HG03175 (cell line): ENCODE measurements around the gene FAM53B.

ENCODE experiments used
- ATAC-seq: cut with Tn5 transposase; IDR thresholded peaks from one replicate; pipeline ENCODE4 v1.9.1; 2021; ENCODE audit warnings: mild to moderate bottlenecking, moderate library complexity; ENCODE audit not compliant: unreplicated experiment

FAM53B gene

GRCh38 chr10:124711145-124711544 lies 33.0 kb downstream of the FAM53B start:
- no peak for ATAC-seq

DNA sequence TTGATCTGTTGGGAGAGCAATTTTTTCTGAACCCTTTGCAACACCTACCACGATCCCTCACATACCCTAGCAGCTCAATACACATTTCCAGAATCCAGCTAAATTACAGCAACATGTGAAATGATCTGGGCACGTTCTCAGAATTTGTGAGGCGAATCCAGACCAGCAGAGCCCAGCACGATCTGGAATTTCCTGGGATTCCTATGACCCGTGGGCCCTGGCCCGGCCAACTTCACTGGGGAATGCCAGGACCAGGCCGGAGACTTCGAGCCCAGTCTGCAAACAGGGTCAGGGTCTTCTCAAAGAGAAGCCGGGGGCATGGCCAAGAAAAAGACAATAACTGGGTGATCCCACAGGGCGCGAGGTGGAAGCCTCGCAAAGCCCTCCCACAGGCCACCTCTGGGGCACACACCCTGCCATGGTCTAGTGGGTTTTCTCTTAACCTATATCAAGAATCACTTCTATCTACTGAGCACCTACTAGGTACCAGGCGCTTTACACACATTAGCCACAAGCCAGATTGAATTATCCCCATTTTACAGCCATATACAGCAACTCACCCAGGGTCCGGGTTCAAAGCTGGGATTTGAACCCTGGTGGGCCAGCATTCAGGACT lies 33.8 kb downstream of the FAM53B start:
- no peak for ATAC-seq

DNA sequence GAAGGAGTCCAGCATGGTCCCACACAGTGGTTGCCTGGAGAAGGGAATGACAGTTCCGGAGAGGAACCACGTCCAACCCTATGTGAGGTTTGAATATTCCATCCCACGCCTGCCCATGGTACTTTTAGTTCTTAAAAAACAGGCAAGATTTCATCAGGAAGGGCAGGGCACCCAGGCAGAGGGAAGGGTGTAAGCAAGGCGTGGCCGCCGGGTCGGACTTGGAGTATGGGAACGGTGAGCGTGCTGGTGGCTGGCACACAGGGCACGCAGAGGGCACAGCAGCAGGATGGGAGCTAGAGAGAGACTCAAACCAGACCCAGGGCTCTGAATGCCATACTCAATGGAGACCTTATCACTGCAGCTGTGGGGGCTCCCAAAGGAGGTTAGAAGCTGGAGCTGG lies 34.3 kb downstream of the FAM53B start:
- ATAC-seq = no peak

DNA sequence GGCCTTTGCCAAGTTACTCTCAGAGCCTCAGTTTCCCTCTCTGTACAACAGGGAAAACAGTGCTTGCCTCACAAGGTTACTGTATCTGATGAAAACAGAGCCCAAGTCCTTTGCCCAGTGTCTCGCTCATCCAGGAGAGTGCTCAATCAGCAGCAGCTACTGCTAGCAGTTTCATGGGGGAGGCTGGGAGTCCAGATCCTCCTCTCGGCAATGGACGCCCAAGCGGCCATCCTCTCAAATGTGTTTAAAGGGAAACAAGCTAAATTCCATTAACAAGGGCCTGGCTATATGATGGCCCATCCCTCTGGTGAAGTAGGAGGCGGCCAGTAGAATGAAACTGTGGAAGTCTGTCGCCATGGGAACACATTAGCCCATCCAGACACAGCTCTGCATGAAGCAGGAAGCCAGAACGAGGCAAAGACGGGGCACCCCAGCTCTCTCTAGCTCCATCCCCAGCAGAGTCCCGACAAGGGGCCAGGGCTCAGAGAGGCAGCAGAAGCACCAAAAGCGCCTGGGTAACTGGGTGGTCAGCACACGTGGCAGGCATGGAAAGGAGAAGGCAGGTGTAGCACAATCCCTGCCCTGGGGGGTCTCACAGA lies 35.2 kb downstream of the FAM53B start:
- ATAC-seq = no peak

- ATAC-seq = no peak
Observed at GRCh38 chr10:124708246-124708779, 35.9 kb downstream of the FAM53B start.

DNA sequence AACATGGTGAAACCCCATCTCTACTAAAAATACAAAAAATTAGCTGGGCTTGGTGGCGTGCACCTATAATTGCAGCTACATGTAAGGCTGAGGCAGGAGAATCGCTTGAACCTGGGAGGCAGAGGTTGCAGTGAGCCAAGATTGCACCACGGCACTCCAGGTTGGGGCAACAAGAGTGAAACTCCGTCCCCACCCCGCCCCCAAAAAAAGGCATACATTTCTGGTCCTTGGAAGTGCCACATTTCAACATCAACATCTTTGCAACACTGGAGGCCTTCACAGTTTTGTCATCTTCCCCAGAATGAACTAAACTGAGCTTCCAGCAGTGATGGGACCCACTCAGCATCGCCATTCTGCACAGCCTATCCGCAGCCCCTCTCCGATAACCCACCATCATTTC lies 36.6 kb downstream of the FAM53B start:
- ATAC-seq = no peak

- no peak for ATAC-seq
Observed at GRCh38 chr10:124707144-124707467, 37.1 kb downstream of the FAM53B start.

DNA sequence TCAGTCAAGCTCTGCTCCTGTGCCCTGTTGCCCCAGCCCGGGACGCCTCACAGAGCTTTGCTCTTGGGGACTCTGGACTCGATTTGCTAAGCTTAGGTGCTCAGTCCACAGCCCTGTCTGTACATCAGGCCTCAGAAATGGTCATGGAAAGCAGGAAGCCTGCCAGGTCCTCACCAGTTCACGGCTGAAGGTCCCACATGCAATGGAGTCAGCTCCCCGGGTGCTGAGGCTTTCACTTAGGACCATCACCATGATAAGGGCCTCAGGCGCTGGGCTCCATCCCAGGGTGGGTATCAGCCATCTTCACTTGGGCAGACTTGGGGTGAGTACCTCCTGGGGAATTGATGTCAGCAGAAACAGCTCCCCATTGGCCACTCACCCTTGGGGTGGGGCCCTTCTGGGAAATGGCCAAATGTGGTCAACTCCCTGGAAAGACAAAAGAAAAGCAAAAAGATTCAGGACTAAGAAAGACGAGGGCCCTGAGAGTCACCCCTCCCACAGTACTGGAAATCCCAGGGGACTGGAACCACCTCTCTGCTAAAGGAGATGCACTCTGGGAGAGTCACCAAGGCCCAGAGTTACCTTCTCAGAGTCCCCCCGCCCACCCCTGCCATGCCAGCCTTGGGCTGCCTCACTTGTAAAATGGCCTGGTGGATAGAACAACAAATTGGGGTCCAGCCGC lies 37.6 kb downstream of the FAM53B start:
- ATAC-seq = no peak

GRCh38 chr10:124705817-124706461 lies 38.2 kb downstream of the FAM53B start:
- ATAC-seq = no peak

DNA sequence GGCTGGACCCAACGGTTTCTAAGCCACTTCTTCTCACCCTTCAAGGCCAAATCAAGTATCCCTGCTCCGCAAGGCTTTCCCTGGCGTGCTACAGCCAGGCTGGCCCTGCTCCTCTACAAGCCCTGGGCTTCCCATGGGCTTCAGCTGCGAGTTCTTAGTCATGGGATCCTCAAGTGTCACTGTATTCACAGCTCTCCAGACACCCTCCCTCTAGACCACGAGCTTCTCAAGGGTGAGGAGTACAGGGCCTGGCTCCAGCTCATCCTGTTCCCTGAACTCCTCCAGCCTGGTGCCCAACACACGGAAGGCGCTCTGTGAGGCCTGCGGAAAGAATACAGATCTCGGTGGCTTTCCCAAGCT lies 38.8 kb downstream of the FAM53B start:
- ATAC-seq = no peak

DNA sequence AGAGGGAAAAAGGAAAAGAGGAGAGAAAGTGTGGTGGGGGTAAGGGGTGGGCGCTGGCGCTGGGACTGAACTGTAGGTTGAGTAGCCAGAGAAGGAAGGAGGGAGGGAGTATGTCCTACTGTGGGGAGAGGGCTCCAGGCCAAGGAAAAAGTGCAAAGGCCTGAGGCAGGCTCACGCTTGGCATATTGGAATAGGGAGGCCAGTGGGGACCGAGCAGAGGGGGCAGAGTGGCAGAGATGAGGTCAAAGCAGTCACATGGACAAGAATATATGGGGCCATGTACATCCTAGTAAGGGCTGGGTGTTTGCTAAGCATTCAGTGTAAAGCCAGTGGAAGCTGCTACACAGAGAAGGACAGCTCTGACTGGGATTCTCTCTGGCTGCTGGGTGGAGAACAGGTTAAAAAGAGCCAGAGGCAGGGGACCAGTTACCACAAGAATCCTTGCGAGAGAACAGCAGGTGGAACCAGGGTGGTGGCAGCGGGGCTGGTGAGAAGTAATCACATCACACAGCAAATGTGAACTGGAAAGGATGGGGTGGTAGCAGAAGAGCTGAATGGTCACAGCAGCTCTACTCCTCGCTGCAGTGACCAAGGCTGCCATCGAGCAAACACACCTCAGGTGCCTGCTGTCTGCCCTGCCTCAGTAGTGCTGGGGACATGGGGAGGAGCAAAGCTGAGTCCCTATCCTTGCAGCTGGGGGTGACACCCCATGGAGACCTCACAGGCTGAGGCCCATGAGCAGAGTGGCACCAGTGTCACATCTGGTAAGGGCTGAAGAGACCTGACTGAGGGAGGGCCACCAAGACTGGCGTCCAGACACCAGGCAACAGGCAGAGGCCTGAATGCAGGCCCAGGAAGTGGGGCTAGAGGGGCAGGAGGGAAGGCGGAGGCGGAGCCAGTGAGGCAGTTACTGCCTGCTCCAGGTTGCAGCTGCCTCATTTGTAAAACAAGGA lies 39.5 kb downstream of the FAM53B start:
- no peak for ATAC-seq

DNA sequence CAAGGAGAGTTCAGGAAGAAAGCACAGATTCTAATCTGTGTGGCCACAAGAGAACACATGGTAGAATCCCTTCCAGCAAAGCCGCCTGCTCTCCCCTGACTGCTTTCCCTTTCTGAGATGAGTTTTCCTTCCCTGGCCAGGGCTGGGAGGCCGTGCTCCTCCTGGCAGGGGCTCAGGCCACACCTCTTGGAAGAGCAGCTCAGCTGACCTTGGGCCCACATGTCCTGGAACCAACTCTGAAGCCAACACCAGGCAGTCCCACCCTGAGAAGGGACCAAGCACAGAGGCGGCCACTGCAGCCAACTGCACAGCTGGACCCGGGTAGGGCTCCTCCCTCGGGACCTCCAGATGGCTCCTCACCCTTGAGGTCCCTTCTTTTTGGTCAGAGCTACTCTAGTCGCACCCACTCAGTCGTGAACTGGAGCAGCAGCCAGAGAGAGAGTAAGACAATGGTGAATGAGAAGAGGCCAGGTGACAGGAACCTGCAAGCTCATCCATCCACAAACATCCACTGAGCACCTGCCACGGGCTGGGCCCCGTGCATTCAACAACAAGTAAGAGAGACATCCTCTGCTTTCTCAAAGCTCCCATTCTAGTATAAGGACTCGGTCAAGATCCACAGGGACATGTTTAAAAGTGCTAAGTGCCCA lies 40.3 kb downstream of the FAM53B start:
- no peak for ATAC-seq

DNA sequence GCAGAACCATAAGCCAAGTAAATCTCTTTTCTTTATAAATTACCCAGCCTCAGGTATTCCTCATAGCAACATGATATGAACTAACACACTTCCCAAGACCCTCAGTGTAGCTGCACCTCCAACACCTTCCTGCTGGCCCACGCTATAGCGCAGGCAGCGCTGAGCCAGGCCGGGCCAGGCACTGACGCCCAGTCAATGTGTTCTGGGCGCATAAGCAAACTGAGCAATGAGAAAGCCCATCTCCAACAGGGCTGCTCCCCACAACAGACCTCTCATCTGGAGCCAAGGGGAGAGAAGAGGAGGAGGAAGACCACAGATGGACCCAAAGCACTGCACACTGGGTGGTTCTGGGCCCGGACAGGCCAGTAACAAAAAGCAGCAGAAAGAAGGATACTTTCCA lies 40.8 kb downstream of the FAM53B start:
- ATAC-seq = no peak

GRCh38 chr10:124701881-124702656 lies 42.1 kb downstream of the FAM53B start:
- no peak for ATAC-seq

GRCh38 chr10:124701435-124701834 lies 42.7 kb downstream of the FAM53B start:
- no peak for ATAC-seq

DNA sequence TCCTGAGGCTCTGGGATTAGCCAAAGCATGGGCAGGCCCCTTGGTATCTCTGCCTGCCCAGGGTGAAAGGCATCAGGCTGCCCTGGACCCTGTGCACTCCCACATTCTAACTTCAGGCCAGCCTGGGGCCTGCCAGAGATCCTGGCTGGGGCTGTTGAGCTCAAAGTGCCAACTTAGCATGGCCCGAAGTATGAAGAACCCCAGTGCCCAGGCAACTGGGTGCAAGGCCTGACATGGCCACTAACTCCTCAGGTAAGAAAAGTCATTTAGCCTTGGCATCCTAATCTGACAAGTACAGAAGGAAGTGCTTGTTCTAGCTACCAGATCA lies 43.2 kb downstream of the FAM53B start:
- ATAC-seq = no peak

- ATAC-seq = no peak
Observed at GRCh38 chr10:124700293-124701037, 43.7 kb downstream of the FAM53B start.

DNA sequence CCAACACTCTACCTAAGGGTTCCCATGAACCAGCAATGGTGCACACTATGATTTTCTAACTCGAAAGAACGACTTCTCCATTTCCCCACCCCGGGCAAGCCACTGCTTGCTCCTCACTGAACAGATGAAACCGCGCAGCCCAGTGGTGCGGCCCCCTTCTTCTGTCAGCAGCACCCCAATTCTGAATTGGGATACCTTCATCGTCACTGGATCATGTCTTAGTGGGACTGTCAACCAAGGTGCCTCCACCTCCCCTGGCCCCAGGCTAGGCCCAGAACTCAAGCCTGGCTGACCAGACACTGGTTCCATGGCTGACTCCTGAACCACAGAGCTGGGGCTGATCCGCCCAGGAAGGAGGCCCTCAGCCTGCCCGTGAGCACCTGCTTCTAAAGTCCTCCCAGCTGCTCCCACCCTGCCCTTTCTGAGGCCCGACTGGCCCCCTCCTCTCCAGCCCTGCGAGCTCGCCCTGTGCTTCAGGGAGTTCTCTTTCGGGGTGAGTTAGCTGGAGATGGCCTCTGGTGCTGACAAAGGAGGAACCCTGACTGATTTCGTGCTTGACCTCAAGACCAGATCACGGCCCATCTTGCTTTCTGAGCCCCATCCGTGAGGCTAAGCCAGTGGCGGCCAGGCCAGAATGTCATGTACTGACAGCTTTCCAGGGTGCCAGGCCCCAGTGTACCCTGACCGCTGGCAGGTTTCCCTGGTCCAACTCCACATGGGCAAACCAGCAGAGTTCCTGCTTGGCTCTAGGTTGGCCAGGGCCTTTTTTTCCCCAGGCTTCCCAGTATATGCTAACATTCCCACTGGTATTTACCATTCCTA lies 44.5 kb downstream of the FAM53B start:
- ATAC-seq = no peak
